Keratinocyte (primary cell): Measurements from ENCODE around the gene PFDN2.

Experiments
- EZH2 ChIP-seq: IDR thresholded peaks from one replicate; pipeline ENCODE4 v1.6.1; 2012; ENCODE audit warnings: inconsistent platforms, mild to moderate bottlenecking, low read length, moderate library complexity
- TF ChIP-seq, protein P1 (sequence below), 3 experiments: IDR thresholded peaks in 1 of 3; conservative IDR thresholded peaks in 1 of 3; optimal IDR thresholded peaks in 1 of 3; 2 replicates in 2 of 3; 3 replicates in 1 of 3; pipeline versions ENCODE3 to v1.5.1; 2011; ENCODE audit warnings: low read length in 3 of 3, mild to moderate bottlenecking in 3 of 3, moderate library complexity in 2 of 3, control low read depth in 1 of 3, inconsistent platforms in 1 of 3; ENCODE audit not compliant: insufficient read depth in 2 of 3; ENCODE audit errors: extremely low read depth in 1 of 3

DNA sequence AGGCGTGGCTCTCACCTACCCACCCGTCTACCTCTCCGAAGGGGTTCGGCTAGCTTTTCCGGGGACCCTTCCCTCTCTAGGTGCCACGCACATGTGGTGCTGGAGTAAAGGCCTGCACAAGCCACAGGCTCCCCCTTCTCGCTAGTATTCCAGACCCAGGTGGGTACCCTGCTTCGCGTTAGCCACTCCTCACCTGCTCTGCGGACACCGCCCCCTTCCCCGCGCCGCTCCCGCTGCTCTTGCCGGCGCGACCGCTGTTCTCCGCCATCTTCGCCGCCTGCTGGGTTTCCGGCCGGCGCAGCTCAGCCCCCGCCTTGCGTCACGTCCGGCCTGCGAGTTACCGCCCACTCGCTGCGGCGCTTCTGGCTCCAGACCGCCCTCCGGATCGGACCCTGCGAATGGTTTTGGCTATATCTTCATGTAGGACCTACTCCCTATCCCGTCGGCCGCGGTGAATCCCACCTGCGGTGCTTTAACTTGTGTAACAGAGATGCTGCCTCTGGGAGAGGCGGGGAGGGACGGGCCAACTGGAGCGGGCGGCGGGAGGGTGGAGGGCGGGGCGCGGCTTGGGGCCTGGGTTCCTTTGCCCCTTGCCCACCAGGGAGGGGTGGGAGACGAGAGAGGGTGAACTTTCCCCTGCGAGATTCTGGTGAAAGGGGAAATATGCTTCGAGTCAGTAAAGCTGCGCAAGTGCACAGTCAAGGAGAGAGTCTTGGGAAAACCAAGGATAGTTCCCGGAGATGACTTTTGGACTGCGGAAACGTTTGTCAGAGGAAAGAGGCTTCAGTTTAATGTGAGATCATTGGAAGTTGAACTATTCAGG is at the start of gene PFDN2, which contains the start of gene NIT1:
- TF ChIP-seq, protein P1, sequence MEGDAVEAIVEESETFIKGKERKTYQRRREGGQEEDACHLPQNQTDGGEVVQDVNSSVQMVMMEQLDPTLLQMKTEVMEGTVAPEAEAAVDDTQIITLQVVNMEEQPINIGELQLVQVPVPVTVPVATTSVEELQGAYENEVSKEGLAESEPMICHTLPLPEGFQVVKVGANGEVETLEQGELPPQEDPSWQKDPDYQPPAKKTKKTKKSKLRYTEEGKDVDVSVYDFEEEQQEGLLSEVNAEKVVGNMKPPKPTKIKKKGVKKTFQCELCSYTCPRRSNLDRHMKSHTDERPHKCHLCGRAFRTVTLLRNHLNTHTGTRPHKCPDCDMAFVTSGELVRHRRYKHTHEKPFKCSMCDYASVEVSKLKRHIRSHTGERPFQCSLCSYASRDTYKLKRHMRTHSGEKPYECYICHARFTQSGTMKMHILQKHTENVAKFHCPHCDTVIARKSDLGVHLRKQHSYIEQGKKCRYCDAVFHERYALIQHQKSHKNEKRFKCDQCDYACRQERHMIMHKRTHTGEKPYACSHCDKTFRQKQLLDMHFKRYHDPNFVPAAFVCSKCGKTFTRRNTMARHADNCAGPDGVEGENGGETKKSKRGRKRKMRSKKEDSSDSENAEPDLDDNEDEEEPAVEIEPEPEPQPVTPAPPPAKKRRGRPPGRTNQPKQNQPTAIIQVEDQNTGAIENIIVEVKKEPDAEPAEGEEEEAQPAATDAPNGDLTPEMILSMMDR (optimal IDR thresholded peaks at IDR 0.05 in 1 of 3, IDR thresholded peaks at IDR 0.05 in 1 of 3, conservative IDR thresholded peaks at IDR 0.05 in 1 of 3; ENCODE audit: extremely low read depth in 1 of 3, insufficient read depth in 2 of 3, low read length in 3 of 3) = no peak
- no peak for TF ChIP-seq EZH2
